GM18909 (cell line): Measurements from ENCODE around the gene PLD3.
A peak's percentile ranks its signal among the peaks of the same experiment; 100 is the strongest.

ENCODE experiments used
- ATAC-seq: cut with Tn5 transposase; IDR thresholded peaks from one replicate; pipeline ENCODE4 v1.9.1; 2021; ENCODE audit warnings: mild to moderate bottlenecking; ENCODE audit not compliant: unreplicated experiment, poor library complexity

The PLD3 gene

GRCh38 chr19:40422748-40423566 is 74.5 kb downstream of the PLD3 start:
- ATAC-seq, result no peak

GRCh38 chr19:40423938-40424337 is 75.4 kb downstream of the PLD3 start:
- ATAC-seq, result no peak

DNA sequence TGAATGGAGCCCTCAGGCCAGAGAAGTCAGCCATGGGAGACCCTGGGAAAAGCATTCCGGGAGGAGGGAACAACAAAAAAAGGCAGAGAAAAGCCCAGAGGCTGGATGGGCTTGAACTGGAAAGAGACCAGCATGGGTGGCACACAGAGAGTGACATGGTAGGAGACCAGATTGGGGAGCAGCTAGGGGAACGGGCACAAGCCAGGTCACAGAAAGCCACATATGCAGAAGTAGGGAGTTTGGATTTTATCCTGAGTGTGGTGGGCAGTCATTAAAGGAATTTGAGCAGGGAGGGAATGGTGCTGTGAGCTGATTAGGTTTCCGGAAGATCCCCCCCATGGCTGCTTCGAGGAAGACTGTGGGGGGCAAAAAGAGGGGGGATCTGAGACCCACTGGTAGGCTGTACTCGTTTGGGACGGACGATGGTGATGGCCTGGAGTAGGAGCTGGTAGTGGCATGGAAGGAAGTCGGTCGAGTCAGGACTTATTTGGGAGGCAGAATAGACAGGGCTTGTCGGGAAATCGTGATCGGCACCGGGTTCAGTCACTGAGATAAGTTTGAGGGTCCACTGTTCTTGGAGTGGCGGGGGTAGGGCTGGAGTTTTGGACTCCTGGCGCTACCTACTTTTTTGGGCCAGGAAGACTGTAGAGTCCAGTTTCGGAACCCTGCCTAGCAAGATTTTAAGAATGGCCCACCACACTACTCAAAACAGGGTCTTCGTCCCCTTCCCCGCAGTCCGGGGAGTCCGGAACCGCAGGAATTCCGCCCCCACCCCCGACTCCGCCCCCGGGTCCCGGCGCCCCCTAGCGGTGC is 76.3 kb downstream of the PLD3 start:
- peak; percentile 1 for ATAC-seq

DNA sequence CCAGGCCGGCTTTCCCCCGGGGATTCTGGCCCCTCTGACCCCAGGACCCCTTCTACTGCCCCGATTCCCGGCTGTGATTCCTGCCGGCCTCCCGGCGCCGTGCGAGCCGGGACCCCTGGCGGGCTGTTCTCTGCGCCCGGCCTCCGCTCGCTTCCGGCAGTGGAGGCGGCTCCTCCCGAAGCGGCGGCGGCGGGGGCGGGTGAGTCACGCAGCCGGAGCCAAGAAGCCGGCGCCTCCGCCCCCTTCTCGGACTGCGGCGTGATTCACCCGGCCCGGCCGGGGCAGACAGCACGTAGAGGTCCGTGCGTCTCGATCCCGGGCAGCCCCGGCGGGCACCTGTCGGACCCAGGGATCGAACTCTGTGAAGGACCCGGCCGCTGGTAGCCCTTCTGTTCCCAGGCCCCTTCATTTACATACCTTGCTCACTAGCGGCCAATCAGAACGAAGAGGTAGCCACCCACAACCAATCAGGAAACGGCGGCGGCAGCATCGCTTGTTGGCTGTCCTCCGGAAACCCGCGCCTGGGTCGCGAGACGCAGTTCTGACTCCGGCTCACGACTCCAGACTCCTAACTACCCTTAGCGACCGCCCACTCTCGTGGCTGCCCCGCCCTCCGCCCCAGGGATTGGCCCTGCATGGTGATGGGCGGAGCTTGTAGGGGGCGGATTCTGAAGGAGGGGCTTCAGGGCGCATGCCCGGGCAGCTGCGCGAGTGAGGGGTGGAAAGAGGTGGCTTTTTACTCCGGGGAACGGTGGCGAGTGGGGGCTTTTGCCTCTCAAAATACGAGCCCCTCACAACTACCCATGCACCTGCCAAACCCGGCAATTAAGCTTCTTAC is 77.2 kb downstream of the PLD3 start, which contains the start of gene SERTAD1:
TSS of gene SERTAD1 (minus strand) at position 543 of the 838 bp plus-strand sequence. CDS start 2,446 bp downstream, outside the sequence.
- ATAC-seq, result peak; percentile 87
